Activated CD4-positive, alpha-beta T cell treated with anti-CD3 and anti-CD28 coated beads, Interleukin-2, Interleukin-6, amounts not matched to agents 100 ng/mL and 50 ng/mL, durations not matched to agents 16 hours and 8 hours (primary cell): ENCODE measurements around the gene ABCA4.

Source experiments
- DNase-seq: peaks from one replicate; pipeline ENCODE4 v3.0.0-alpha.2; 2020

Gene ABCA4

DNA sequence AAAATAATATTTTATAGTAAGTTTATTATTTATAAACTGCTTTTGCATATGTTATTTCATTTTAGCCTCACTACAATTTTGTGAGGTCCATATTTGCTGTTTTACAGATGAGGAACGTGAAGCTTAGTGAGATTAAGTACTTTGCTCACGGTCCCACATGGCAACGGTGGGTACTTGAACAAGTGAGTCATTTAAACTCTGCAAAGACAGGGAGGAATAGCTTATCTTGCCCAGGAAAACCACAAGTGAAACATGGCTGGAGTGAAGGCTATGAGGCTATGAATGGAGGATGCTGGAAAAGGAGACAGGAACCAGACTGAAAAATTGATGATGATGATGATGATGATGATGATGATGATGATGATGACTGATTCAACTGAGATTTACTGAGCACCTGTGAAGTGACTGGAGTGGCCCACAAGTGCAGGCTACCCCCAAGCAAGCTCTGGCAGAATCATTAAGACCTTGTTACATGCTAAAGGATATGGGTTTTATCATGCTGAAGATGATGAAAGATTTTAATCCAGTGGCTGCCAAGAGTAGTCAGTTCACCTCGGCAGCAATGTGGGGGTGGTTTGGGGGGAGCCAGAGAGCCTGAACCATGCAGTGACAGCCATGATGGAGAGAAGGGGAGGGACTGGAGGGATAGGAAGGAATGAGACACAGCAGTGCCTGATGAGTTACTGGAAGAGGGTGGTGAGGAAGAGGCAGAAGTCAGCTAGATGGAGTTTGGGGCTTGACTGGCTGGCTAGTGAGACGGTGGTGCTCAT is 1.4 kb upstream of the ABCA4 start:
- DNase-seq: no peak

DNA sequence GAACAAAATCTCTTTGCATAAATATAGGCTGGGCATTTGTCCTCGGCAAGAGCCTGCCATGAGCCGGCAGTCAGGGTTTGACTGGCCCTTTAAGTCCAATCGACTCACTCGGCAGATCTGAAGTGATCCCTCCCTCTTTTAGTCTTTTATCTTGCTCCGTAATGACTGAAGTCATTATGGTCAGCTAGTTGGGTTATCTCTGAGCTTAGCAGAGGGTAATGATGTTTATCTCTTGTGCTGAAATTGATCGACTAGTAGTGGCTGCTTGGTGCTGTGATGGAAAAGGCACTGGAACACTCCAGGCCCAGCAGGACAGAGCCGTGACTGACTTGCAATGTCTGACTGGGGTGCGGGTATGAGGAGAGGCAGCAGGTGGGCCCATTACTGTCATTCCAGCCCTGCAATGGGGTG is 468 bp upstream of the ABCA4 start:
- no peak for DNase-seq

DNA sequence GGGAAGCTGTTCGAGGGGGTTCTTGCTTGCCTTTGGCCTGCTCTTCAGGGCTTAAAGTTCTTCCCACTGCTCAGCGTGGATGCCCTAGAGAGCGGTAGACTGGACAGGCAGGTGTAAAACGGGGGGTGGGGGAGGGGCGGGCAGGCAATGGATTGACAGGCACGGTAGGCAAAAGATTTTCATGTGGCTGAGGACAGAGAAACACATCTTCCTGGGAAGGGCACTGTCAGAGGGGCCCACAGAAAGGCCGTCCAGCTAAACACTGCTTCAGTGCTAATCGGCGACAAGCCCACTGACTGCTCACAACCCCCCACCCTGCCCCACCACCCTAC is 412 bp downstream of the ABCA4 start:
- no peak for DNase-seq

DNA sequence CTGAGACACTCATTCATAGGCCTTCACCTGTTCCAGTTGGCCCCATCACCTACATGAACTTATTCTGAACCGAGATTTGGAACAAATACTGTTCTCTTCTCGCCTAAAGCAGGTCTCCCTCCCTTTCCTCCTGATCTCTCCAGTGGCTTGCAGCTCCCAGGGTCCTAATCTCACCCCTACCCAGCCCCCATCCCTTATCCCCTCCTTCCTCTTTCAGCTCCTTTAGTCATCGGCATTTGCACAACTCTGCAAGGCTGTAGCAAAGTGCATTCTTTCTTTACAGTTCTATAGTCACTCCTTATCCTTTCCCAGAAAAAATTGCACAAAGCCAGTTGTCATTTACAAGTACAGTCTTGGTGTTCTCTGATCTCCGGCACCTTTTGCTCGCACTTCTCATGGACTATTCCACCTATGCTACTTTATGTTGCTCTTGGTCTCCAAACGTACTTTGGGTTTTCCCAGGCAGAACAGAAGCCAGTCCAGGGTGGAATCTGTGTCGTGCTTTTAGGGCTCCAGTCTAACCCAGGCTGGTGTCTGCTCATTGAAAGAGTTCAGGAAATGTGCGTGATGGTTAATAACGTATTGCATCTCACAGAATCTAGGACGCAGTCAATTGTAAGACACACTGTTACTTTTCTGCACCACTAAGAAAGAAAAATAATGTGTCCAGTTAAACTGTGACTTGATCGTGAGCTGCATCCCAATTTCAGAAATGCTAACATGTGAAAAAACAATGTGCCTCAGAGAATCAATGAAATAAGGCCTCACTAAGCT is 965 bp downstream of the ABCA4 start:
- no peak for DNase-seq

DNA sequence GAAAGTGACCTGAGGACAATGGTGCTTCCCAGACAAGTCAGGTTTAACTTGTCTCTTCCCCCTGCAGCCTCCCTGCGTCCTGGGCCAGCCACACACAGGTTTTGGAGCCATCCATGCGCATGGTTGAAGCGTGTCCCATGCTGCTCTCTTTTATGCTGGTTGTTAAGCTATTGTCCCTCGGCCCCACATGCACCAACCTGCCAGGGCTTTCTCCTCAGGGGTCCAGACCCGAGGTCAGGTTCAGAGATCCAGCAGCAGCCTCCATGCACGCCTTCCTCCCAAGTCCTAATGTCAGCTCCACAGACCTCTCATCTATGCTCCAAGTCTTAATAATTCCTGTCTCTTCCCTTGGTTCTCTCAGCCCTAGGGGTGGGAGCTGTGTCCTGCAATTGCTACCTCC is 1.6 kb downstream of the ABCA4 start:
- DNase-seq: no peak

DNA sequence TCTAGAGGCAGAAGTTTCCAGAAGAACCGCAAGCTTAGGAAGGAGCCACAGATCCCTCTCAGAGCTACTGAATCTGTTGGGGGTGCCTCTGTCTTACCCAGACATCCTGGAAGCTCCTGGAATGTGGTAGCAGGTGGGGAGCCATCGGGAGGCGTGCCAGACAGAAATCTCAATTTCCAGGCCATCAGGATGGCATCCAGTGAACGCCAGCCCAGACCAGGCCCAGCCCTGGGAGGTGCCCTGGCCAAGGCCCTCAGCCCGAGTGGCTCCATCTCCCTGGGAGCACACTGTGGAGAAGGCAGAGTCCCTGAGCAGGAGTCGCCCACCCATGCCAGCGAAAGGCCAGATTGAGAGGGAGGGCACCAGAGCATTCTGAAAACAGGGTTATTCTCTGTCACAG is 2.5 kb downstream of the ABCA4 start:
- DNase-seq: no peak

DNA sequence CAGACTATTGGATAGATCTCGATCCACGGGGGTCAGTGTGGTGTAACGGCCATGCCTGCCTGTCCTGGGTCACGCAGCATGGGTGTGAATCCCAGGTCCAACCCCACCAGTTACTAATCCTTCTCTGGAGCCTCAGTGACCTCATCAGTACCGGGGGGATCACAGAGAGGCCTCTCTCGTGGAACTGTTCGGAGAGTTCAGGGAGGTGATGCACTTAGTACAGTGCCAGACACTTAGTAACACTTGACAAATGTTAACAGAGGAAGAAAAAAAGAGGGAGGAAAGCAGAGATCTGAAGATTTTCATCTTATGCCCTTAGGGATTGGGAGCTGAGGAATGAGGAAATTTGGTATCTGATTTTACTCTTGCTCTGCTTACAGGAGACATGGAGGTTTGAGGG is 2.9 kb downstream of the ABCA4 start:
- DNase-seq: no peak

DNA sequence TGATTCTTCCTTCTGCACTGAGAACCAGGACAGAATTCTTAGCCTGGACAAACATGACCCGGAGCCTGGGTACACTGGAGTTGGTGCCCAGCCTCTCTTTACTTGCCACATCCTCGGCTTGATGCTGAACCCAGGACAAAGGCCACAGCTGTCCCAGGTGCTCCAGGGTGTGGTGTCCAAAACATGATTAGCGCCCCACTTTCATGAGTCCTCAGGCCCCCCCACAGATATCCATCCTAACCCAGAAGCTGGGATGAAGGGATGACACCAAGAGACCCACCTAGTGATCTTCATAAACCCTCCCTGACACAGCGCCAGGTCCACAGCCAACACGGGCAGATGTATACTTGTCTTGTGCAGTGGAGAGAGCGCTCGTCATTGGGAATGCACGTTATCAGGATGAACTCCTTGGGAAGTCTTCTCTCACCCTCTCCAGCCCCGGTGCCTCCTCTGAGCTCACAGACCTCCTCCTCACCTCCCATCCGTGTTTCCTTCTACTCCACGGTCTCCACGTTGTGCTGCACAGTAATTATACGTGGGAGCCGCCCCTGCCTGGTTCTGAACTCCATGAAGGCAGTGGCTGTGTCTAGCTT is 3.6 kb downstream of the ABCA4 start:
- no peak for DNase-seq

DNA sequence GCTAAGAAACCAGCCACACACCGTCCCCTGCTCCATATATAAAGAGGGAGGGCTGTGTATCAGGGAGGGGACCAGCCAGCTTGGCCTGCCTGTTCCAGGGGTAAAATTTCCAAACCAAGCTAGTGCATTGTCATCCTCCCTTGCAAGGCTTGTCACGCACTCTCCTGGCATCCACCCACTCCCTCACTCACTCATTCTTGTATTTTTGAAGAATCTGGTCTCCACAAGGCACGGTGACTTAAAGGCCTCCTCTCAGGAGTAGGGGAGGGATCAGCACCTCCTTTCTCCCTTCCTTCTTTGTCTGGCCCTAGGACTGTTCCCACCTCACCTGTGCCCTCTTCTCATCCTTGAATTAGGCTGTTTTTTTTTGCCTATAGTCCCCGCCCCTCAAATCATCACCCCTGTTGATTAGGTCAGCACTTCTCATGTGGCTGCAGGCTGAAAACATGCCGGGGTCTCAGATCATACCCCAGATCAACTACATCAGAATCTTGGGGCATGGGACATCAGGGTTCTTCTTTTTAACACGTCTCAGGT is 5.0 kb downstream of the ABCA4 start:
- no peak for DNase-seq

DNA sequence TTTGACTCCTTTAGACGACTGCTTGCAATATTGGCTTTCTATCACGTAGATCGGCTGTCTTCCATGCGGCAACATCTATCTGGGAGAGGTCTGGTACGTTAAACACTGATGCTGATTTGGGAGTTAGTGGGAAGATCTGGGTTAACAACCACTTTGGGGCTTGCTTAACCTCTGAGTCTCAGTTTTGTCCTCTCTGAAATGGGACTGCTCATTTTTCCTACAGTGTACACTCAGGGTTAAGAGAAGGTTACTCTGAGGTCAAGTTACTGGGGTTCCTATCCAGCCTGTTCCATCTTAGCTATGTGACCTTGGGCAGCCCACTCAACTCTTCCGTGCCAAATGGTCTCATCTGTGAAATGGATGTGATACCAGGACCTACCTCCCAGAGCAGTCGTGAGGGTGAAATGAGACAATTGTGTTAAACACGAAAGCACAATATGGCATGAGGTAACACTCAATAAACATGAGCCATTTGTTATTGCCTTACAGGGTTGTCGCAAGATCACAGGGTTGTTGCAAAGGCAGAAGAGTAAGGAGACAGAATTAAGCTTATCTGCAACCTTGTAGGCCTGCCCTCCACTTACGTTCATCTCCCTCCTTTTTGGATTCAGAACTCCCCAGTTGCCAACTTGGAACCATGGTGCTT is 5.6 kb downstream of the ABCA4 start:
- no peak for DNase-seq

DNA sequence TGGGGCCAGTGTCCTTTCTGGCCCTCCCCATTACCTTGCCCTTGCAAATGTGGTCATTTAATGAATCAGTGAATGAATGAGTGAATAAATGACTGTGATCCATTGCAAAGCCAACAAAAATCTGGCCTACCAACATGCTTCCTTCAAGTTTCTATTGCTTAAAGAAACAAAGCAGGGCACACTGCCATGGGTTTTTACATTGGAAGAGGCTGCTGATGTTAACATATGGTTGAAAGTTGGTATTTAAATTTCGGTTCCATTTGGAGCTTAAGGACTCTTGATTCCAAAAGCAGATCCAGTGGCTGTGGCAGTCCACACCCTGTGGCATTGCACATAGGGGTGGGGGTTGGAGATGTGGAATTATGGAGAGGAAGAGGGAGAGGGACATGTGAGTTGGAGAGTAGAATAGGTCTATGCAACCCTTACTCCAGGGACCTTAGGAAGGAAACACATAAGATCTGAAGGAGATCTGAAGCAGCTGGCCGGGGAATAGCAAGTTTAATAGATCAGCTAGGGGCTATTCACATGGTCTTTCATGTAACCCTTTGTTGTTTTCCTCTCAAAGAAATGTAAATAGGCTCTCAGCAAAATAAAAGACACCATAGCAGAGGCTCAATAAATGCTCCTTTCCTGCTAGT is 7.2 kb downstream of the ABCA4 start:
- no peak for DNase-seq

DNA sequence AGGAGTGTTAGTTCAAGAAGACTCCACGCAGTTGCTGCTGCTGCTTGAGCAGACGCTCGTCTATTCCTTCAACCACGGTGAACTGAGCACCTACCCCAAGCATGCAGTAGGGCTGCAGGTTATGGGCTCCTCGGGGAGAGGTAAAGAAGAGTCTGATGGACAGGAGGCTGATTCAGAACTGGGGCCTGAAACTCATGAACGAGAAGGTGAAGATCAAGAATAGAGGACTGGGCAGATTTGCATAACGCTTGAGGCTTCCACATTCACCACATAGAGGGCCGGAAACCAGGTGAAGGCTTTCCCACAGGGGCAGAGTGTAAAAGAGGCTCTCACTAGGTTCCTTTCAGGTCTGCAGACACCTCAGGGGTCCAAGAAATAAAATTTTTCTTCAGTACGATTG is 9.1 kb downstream of the ABCA4 start:
- DNase-seq: no peak

DNA sequence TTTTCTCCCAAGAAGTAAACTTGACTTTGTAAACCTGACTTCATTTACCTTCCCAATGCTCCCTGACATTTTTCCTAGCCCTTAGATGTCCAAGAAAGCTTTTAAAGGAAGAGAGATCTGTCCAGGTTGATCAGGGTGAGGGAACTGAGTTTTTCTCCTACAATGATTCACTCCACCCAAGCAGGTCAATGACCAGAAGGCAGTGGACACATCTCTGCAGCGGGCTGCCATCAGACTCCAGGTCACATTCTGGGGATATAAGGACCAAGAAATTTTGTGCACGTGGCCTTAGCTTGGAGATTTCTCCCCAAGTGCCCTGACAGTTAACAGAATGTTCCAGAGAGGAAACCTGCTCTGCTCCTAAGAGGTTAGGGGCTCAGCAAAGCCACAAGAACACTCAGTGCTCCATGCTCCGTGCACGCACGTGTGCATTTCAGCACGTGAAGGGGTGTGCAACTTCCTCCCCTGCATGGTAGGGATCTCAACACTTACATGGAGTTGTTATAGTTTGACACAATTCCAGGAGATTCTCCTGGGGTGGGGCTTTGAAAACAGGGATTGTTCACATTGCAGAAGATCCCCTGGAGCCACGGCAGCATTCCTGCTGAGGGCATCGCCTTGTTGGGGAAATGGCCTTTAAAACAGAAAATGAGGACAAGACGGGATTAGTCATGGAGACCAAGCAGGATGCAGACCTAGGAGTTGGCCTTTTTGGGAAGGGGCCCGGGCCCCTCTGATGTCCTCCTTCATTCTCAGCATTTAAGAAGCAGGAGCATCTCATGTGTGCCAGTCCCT is 9.8 kb downstream of the ABCA4 start:
- DNase-seq: no peak

DNA sequence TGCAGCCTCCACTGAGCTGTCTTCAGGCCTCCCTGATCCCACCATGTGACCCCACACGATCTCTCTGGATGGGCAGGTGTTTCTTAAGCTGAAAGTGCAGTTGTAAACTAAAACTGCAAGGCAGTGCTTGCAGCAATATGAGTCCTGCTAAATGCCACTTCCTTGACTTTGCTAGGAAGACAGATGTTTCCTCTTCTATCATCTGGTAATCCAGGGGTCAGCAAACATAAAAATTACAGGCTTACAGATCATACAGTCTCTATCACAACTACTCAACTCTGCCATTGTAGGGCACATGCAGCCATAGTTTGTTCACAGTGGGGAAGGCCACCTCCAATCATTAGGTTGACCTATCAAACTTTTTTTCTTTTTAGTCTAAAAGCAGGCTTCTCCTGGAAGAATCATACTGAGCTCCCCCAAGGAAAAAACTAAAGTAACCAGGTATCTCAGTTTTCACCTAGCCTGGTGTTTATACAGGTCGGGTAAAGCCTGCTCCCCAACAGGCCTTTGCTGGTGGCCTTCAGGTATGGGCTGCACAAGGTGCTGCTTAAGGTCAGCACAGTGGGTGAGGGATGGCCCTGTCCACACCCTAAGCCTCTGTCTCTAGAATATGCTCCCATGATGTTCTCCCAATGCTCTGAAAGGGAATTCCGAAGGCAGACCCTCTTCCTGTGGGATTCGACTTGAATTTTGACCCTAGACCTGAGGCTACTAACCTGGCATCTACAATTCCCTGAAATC is 10.8 kb downstream of the ABCA4 start:
- no peak for DNase-seq

DNA sequence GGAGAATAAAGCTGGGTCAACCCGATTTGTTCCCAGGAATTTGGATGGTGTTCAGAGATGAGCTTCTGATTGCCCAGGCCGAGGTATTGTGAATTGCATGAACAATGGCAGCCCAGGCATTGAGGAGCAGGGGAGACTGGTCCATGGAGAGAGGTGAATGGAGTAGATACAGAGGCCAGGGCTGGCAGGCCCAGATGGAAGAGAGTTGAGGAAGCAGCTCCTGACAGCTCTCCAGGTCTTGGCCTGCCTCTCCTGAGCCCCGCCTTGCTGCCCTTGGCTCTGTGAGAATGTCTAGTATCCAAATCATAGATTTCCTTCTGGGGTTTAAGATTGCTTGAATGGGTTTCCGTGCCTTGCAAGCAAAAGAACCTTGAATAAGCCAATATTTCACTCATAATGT is 11.5 kb downstream of the ABCA4 start:
- DNase-seq: no peak

DNA sequence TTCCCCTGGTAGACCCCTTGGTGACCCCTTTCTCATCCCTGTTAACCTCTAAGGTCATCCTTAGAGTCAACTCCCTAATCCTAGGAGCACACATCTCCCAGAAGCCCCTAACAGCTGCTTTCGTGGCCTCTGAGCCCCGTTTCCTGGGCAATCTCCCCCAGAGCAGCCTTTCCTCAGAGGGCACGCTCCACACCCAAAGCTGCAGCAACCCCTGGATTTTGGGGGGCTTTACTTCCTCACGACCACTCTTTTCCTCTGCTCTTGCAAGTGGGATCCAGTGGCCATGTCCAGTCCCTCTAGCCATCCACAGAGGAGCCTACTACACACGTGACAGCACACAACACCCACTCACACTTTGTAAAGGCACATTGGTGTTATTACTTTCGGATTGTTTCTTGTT is 13.8 kb downstream of the ABCA4 start:
- DNase-seq: no peak

DNA sequence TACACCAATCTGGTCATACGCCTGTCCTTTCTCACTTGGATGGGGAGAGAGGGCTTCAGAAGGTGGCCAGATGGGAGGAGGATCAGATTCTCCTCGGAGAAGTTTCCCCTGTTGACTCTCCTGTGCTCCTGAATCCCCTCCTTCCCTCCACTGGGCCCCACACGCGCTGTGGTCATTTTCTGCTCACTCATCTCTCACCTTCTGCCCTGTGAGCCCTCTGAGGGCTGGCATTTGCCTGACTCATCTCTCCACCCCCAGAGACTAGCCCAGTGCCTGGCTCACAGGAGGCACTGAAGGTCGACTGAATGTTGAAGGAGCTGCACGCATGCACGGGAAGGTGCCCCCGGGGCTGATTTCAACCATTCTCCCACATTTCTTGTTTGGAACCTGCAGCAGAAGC is 14.2 kb downstream of the ABCA4 start:
- no peak for DNase-seq

DNA sequence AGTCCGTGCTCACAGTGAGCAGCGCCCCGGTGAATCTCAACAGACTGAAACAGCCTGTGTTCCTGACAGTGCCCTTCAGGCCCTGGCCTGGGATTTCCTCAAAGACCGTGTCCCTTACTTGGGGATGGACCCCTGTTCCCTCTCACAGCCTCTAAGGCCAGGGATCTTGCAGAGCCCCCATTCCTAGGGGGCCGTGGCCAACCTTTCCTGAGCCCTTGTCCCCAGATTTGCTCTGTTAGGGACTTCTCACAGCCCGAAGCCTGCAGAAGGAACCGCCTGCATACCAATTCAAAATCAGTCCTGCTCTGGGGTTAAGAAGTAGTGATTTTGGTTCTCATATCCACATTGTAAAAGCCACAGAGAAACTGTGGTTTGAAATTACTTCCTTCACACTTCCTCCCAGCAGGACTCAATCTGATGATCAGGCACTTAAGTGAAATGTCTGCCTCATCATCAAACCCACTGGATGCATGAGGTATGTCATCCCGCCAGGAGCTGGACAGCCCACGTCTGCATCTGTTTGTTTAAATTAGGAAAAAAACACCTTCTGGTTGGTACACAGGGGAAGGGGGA is 14.9 kb downstream of the ABCA4 start:
- peak; percentile 18 for DNase-seq

DNA sequence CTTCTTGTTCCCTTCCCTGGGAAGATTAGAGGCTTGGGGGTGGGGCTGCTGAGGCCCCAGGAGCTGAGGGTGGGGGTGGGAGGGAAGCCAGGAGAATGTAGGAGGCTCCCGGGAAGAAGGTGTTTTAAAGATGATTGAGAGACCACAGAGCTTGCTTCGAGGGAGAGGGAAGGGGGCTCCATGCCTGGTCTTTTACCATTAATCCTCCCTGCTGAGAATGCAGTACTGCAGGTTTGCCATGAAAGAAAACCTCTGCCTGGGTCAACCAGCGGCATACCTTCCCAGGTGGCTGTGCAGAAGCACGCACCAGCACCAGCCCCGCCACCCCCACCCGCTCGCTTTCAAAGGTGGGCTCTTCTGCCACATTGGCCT is 15.4 kb downstream of the ABCA4 start:
- DNase-seq: no peak

DNA sequence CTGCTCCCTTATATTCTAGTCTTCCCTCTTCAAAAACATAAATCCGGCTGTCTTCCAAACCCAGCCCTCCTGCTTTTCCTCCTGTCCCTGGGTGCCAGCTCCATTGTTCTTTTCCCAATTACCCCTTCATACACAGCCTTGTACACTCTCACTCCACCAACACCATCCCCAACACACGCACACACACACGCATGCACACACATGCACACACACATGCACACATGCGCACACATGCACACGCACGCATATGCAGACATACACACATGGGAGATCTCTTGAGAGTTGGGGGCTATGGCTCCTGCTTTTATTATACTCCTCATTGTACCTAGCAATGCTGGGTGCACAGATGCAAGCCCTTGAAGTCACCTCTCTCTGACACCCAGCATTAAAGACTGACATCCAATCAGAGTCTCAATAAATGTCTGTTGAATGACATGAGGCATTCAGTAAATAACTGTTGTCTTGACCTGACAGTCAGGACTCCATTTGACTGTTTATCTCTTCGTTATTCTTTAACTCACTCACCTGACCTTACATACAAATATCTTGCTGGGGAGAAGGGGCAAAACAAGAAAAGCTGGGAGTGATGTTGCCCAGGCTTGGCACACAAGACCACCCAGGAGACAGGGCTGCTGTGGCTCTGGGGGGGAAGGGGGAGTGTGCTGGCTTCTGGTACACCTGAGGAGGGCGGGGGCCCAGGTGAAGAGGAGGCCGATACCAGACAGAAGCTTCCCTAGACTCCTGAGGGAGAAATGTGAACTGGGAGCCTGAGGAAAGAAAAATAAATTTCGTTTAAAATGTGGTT is 16.0 kb downstream of the ABCA4 start:
- DNase-seq: no peak
